GM19324 (cell line): ENCODE data around the gene STON2.
A peak's percentile ranks its signal among the peaks of the same experiment; 100 is the strongest.
"Not testable (repeated sequence)": the region's sequence is repeated elsewhere in the genome, so short reads cannot be mapped to it uniquely, and the experiment has no call there.

Experiments used
- ATAC-seq: cut with Tn5 transposase; IDR thresholded peaks from one replicate; pipeline ENCODE4 v1.9.1; 2021; ENCODE audit warnings: mild to moderate bottlenecking, moderate library complexity; ENCODE audit not compliant: unreplicated experiment, low FRiP score

STON2 gene

GRCh38 chr14:81273521-81273920, 126.6 kb downstream of the STON2 start:
- ATAC-seq: no peak

GRCh38 chr14:81272317-81272716, 127.8 kb downstream of the STON2 start:
- ATAC-seq: no peak

- no peak for ATAC-seq
Measured at GRCh38 chr14:81269979-81270375, 130.1 kb downstream of the STON2 start.

DNA sequence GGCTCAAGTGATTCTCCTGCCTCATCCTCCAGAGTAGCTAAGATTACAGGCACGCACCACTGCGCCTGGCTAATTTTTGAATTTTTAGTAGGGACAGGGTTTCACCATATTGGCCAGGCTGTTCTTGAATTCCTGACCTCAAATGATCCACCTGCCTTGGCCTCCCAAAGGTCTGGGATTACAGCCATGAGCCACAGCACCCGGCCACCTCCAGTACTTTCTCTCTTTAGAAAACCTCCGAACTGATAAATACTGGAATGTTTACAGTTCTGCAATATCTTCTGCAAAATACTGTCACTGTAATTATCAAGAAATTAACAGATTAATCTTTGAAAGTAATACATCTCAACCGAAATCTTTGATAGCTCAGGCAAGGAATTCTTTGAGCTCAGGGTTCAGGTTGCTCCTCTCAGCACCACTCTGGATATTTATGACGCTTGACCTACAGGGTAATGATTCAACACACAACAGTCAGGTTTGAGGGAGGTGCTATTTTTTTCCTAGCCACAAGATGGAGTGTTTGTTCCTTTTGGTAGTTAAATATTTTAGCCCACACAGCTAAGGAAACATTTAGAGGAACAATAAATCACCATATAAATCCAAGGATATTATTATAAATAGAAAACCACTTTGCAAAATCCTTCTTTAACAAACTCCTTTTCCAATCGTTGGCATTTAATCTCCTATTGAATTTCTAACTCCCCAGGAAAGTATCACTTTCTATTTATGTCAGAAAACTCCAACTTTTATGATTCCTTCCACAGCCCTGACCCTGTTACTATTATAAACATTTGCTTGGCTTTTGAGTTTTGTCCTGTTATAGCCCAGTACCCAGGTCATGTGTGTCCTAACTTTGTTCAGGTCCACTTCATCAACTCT, 130.8 kb downstream of the STON2 start:
- ATAC-seq: no peak

DNA sequence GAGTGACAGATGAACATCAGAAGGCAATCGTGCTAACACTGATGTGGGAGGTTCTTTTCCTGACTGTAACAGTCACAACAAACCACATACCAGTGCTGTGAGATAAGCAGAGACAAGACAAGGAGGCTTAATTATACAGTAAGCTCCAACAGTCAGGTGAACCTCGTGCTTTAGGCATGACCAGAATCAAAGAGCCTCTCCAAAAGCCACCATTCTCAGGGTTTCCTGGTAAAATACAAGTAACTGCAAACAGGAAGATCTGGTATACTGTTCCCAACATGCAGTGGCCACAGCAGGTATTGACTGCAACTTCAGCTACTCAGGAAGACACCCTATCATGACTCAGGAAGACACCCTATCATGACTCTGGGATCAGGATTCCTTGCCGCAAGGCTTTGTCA, 132.1 kb downstream of the STON2 start:
- peak; percentile 47 for ATAC-seq

DNA sequence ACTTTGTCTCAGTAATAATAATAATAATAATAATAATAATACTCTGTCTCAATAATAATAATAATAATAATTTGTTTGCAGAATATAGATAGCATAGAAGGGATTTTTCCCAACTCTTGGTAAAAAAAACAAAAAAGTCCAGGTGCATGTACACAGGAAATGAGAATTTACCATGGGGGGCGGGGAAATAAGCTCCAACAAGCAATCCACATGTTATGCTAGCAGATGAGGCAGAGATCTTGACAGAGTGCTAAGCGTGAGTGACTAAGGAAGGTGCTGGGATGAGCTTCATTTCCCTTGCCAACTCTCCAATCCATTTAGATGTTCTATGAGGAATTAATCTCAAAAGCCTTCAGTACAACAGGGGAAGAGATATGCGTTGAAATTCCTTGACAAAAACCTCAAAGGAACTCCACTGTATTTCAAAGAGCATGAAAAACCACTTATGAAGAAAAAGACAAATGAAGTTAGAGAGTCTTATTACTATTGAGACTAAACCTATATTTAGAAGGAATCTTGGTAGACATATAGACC, 134.4 kb downstream of the STON2 start:
- no peak for ATAC-seq

DNA sequence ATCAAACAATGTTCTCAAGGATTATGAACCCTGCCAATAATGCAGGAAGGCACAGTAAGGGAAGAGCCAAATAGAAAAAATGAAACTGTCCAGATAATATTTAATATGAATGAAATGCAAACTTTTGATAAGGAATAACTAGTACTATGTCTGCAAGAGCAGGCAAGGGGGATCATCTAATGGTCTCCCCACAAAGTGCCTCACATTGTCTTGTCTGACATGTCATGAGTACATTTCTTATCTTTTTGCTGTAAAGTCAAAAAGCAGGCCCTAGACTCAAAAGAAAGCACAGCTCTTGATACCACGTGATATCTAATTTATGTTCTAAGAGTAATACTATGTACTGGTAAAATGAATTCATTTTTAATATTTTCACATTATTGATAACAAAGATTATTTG, 135.5 kb downstream of the STON2 start:
- no peak for ATAC-seq

DNA sequence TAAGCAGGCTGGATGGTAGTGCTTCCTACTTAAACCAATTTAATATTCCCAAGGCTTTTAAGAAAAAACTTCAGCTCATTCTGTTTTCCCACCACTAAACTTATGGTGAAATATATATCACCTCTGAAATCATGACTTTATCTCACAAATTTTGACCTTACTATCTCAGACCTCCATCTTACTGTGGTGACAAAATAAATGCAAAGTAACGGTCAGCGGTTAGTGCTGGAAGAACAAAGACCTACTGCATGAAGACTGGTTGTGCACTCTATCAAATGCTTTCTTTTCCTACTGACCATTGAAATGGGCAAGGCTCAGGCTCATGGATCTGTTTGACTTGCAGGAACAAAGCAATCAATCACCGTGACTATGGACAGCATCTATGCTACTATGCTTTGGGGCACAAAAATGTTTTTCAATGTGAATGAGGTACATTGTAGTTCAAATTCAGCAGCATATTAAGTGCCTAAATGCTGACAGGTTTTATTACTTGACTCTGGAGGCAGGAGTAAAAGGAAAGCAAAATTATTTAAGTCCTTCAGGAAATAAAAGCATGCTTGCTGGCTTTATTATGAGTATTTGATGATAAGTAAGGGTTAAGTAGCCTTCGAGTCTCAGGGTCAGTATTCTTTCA, 136.2 kb downstream of the STON2 start:
- ATAC-seq: no peak

DNA sequence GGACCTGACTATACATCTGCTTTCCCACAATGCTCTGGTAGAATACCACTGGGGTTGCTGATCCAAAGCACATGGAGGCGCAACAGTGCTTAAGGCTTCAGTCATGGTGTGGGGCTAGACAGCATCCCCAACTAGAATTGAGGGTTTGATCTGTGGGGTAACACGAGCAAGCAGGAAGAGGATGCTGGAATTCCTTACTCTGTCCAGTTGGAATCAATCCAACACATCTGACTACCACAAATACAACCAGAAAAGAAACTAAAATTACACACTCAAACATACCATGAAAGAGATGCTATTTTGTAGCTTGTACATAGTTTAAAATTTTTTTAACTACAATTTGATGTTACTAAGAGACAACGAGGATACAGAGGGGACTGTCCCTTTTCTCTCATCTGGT, 138.9 kb downstream of the STON2 start:
- no peak for ATAC-seq

GRCh38 chr14:81260732-81261131, 139.4 kb downstream of the STON2 start:
- no peak for ATAC-seq

- ATAC-seq: no peak
Measured at GRCh38 chr14:81256289-81256960, 143.7 kb downstream of the STON2 start.

DNA sequence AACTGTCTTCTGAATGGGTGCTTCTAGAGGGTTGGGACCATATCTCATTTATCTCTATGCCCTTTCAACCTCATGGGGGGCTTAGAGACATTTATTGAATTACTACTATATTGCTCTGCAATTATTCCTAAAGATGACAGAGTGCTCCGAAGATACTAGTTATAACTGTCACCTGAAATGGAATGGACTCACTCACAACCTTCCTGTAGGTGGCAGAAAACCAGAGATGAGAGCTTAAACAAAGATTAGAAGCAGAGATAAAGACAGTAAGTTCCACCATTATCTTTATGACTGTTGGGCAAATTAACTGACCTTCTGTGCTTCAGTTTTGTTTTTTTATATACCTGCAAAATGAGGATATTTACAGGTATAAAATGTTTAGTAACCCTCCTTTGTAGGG, 147.8 kb downstream of the STON2 start:
- no peak for ATAC-seq

GRCh38 chr14:81247271-81247766, 152.8 kb downstream of the STON2 start:
- no peak for ATAC-seq

DNA sequence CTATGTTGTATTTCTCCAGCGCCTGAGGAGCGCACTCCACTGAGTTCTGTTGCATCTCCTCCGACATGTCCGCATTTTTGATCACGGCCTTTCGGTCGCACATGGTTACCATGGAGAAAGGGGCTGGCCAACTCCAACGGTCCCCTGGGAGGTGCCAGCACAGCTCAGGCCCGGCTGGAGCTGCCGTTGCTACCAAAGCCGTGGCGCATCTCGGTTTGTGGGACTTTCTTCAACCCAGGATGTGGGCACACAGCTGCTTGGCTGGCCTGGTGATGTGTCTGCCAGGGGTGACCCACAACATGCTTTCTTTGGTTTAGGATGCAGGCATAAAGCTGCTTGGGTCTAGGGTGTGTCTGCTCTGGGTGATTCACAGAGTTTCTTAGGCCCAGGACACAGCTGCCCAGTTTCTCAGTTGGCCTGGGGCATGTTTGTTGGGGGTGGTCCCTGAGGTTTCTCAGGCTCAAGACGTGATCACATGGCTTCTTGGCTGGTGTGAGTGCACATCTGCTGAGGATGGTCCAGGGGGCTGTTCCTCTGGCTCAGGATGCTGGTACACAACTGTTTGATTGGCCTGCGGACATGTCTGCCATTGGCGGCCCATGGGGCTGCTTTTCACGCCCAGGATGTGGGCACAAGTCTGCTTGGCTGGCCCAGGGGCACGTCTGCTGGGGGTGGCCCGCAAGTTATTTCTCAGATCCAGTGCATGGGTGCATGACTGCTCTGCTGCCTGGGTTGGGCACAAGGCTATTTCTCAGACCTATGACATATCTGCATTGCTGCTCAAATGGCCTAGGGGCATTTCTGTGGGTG, 153.5 kb downstream of the STON2 start:
- ATAC-seq: no peak

DNA sequence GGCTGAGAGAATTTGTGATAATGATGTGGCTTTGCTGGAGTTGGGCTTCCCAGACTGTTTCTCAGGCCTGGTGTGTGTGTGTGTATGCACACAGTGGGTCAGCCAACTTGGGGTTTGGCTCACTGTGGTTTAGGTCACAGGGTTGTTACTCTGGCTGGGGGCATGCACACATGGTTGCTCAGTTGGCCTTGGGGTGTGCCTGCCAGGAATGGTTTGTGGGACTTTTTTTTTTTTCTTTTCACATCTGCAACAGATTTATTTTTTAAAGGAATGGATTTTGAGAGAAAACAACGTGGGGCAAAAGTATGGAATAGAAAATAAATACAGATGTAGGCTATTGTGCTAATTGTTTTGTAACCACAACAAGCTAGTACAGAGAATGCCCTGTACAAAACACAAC, 154.4 kb downstream of the STON2 start:
- ATAC-seq: no peak

DNA sequence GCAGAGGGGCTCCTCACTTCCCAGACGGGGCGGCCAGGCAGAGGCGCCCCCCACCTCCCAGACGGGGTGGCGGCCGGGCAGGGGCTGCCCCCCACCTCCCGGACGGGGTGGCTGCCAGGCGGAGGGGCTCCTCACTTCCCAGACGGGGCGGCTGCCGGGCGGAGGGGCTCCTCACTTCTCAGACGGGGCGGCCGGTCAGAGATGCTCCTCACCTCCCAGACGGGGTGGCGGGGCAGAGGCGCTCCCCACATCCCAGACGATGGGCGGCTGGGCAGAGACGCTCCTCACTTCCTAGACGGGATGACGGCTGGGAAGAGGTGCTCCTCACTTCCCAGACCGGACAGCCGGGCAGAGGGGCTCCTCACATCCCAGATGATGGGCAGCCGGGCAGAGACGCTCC, 155.7 kb downstream of the STON2 start:
- not testable (repeated sequence) for ATAC-seq

DNA sequence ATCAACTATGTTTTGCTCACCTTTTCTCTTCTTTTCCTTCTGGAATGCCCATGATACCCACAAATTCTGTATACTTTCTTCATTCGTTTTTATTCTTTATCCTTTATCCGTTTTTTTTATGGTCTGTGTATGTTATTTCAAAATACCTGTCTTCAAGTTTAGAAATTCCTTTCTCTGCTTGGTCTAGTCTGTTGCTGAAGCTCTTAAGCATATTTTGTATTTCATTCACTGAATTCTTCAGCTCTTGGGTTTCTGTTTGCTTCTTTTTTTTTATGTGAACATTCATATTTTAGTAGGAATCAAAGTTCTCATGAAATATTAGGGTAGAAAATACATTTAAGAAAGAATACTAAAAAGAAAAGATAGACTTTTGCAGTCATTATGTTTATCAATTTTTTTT, 156.6 kb downstream of the STON2 start:
- no peak for ATAC-seq

GRCh38 chr14:81236849-81237248, 163.3 kb downstream of the STON2 start:
- ATAC-seq: not testable (repeated sequence)

- no peak for ATAC-seq
Measured at GRCh38 chr14:81236138-81236537, 164.0 kb downstream of the STON2 start.

- no peak for ATAC-seq
Measured at GRCh38 chr14:81235096-81235495, 165.0 kb downstream of the STON2 start.
